Measurements from ENCODE around the gene IGFBP4. TPM values are rescaled to one million over a fixed set of nuclear protein-coding genes. Genes with fewer than 3 reads are reported as not detected.

The IGFBP4 gene
- total and polyA plus RNA-seq, 2 of the 13 experiments (the other 11 are each of a cell fraction or from before 2014, with no cell fraction given): 4.1 to 49.0 TPM

- FAIRE-seq (peak; percentile 57), DNase-seq (ENCODE audit: low spot score) (peak; percentile 54), ATAC-seq (no peak)
- WGBS (ENCODE audit: low lambda C conversion rate): 72% methylated on average over 3 of the region's 3 CpGs
- POLR2A ChIA-PET: interaction anchor here (0.7 to 2.1 kb wide), 2 partner anchors 13 to 1238 kb away, joined by 3 to 5 read pairs; partner anchors contain the start of gene EIF1
- H3K27me3 ChIP-seq (ENCODE audit: control insufficient read depth in 1 of 2, insufficient read depth in 2 of 2, low read length in 2 of 2): no peaks in the 10 kb centered on the region
- H3K4me2 ChIP-seq (ENCODE audit: low read depth, low read length): peak overlapping the region; percentile 5; the same call in 1 of the 2 replicates
- H2AFZ ChIP-seq (ENCODE audit: low read length): no peak overlapping the region
- CTCF ChIA-PET (ENCODE audit: low intra/inter-chr PET ratio, low total read pairs): interaction anchor here (1.0 to 2.6 kb wide), 2 partner anchors 9 to 92 kb away, joined by 3 to 15 read pairs; no protein-coding TSS in a partner anchor
- no peak overlapping the region for H3K4me3 ChIP-seq (replicated peaks in 1 of 3; ENCODE audit: insufficient read depth in 1 of 3, low read depth in 2 of 3, low read length in 3 of 3)
- no peak overlapping the region for H3K27ac ChIP-seq (ENCODE audit: extremely low read length, insufficient read depth, low read length)
- intact Hi-C loops (cut with micrococcal nuclease; ENCODE audit: unreplicated experiment) (loop anchor here (1.0 kb wide), 1 partner anchor 9 kb away; no protein-coding TSS in a partner anchor), in situ Hi-C loops (cut with HindIII; ENCODE audit: extremely low pct_ligation_motif_present, low pct_unique_long_range_greater_than_20kb) (no loop called here)
- H4K20me1 ChIP-seq (ENCODE audit: insufficient read depth, low read length): no peaks in the 10 kb centered on the region
- H3K9me3 ChIP-seq (ENCODE audit: low read length): no peaks in the 10 kb centered on the region
- peaks cover 51% of the 10 kb centered on the region for H3K4me1 ChIP-seq (ENCODE audit: insufficient read depth, low read length)
- H3K9ac ChIP-seq (ENCODE audit: insufficient read depth, low read depth, low read length): no peak overlapping the region
- peaks cover 0 to 7% of the 10 kb centered on the region in 2 experiments; a peak in 3 of 5 replicates for H3K36me3 ChIP-seq (replicated peaks in 1 of 2; ENCODE audit: control insufficient read depth in 1 of 2, insufficient read depth in 2 of 2, low read length in 2 of 2)
- BruUV-seq (replicated peaks): no TSS peak
- H3K79me2 ChIP-seq (ENCODE audit: insufficient read depth, low read length): no peaks in the 10 kb centered on the region
- TF ChIP-seq MAFG (CRISPR knock-in tag; IDR thresholded peaks at IDR 0.05): no peak
- TF ChIP-seq FOXK1 (CRISPR knock-in tag; IDR thresholded peaks at IDR 0.05; ENCODE audit: borderline replicate concordance, low read depth): 0 out of 2 replicates have a peak, but pooled peaks have one; percentile 29
- no peak for TF ChIP-seq ZSCAN12 (CRISPR knock-in tag; IDR thresholded peaks at IDR 0.05)
- TF ChIP-seq TEAD2 (CRISPR knock-in tag; IDR thresholded peaks at IDR 0.05): no peak
- TF ChIP-seq, protein P1, sequence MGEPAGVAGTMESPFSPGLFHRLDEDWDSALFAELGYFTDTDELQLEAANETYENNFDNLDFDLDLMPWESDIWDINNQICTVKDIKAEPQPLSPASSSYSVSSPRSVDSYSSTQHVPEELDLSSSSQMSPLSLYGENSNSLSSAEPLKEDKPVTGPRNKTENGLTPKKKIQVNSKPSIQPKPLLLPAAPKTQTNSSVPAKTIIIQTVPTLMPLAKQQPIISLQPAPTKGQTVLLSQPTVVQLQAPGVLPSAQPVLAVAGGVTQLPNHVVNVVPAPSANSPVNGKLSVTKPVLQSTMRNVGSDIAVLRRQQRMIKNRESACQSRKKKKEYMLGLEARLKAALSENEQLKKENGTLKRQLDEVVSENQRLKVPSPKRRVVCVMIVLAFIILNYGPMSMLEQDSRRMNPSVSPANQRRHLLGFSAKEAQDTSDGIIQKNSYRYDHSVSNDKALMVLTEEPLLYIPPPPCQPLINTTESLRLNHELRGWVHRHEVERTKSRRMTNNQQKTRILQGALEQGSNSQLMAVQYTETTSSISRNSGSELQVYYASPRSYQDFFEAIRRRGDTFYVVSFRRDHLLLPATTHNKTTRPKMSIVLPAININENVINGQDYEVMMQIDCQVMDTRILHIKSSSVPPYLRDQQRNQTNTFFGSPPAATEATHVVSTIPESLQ (CRISPR knock-in tag; conservative IDR thresholded peaks at IDR 0.05): no peak
- no peak for TF ChIP-seq ARNT2 (CRISPR knock-in tag; IDR thresholded peaks at IDR 0.05; ENCODE audit: low read depth)
- TF ChIP-seq, protein P2, sequence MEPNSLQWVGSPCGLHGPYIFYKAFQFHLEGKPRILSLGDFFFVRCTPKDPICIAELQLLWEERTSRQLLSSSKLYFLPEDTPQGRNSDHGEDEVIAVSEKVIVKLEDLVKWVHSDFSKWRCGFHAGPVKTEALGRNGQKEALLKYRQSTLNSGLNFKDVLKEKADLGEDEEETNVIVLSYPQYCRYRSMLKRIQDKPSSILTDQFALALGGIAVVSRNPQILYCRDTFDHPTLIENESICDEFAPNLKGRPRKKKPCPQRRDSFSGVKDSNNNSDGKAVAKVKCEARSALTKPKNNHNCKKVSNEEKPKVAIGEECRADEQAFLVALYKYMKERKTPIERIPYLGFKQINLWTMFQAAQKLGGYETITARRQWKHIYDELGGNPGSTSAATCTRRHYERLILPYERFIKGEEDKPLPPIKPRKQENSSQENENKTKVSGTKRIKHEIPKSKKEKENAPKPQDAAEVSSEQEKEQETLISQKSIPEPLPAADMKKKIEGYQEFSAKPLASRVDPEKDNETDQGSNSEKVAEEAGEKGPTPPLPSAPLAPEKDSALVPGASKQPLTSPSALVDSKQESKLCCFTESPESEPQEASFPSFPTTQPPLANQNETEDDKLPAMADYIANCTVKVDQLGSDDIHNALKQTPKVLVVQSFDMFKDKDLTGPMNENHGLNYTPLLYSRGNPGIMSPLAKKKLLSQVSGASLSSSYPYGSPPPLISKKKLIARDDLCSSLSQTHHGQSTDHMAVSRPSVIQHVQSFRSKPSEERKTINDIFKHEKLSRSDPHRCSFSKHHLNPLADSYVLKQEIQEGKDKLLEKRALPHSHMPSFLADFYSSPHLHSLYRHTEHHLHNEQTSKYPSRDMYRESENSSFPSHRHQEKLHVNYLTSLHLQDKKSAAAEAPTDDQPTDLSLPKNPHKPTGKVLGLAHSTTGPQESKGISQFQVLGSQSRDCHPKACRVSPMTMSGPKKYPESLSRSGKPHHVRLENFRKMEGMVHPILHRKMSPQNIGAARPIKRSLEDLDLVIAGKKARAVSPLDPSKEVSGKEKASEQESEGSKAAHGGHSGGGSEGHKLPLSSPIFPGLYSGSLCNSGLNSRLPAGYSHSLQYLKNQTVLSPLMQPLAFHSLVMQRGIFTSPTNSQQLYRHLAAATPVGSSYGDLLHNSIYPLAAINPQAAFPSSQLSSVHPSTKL (CRISPR knock-in tag; IDR thresholded peaks at IDR 0.05): no peak
- TF ChIP-seq ZFX (CRISPR knock-in tag; IDR thresholded peaks at IDR 0.05; ENCODE audit: low read depth): no peak
- TF ChIP-seq ZNF331 (CRISPR knock-in tag; IDR thresholded peaks at IDR 0.05): peak; percentile 21; the same call in 1 of the 2 replicates
- TF ChIP-seq GRHL1 (CRISPR knock-in tag; conservative IDR thresholded peaks at IDR 0.05): no peak
- TF ChIP-seq NR2C2 (CRISPR knock-in tag; IDR thresholded peaks at IDR 0.05; ENCODE audit: borderline replicate concordance): no peak
- no peak for TF ChIP-seq RFX5 (IDR thresholded peaks at IDR 0.05; ENCODE audit: low read depth, low read length)
- TF ChIP-seq ZEB1 (IDR thresholded peaks at IDR 0.05; ENCODE audit: insufficient replicate concordance, low read depth): no peak
Observed at GRCh38 chr17:40450175-40450574, 6.9 kb downstream of the IGFBP4 start.

Data from HepG2 (cell line).